Astrocyte of the cerebellum (primary cell): ENCODE data around the gene DOCK3.

Experiments used
- DNase-seq: peaks from one replicate; pipeline ENCODE4 v3.0.0-alpha.2; 2011; ENCODE audit warnings: low read depth
- H3K4me3 ChIP-seq: 2 replicates; pipeline ENCODE4 v1.5.1; 2011; ENCODE audit warnings: mild to moderate bottlenecking, low read depth, low read length, moderate library complexity
- in situ Hi-C: cut with HindIII; loops from 2 replicates; pipeline ENCODE4 v1.10.0; 2017; ENCODE audit warnings: low sequenced_read_pairs
- TF ChIP-seq, protein P1 (sequence below): IDR thresholded peaks from 2 replicates; pipeline ENCODE4 v1.5.1; 2012; ENCODE audit warnings: low read length, low read depth, moderate library complexity, mild to moderate bottlenecking; ENCODE audit errors: missing control alignments

Gene DOCK3

DNA sequence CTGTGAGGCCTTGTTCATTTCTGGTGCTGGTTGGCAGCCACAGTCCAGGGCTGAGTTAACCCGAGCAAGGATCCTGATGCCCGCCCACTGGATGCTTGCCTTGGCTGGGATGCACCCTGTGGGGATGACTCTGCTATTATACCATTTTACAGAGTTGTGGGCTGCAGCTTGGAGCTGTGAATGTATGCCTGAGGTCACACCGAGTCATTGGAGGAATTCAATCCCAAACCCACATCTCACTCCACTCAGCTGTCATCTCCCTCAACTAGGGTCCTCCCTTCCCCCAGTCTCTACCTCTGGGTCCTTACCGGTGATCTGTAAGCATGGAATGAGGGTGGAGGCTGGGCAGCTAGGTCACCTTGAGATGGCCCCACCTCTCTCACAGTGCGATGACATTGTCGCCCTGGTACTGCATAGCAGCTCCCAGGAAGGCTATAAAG lies 35.7 kb upstream of the DOCK3 start:
- no peak overlapping the region for H3K4me3 ChIP-seq
- in situ Hi-C loops = no loop called here
- TF ChIP-seq, protein P1, sequence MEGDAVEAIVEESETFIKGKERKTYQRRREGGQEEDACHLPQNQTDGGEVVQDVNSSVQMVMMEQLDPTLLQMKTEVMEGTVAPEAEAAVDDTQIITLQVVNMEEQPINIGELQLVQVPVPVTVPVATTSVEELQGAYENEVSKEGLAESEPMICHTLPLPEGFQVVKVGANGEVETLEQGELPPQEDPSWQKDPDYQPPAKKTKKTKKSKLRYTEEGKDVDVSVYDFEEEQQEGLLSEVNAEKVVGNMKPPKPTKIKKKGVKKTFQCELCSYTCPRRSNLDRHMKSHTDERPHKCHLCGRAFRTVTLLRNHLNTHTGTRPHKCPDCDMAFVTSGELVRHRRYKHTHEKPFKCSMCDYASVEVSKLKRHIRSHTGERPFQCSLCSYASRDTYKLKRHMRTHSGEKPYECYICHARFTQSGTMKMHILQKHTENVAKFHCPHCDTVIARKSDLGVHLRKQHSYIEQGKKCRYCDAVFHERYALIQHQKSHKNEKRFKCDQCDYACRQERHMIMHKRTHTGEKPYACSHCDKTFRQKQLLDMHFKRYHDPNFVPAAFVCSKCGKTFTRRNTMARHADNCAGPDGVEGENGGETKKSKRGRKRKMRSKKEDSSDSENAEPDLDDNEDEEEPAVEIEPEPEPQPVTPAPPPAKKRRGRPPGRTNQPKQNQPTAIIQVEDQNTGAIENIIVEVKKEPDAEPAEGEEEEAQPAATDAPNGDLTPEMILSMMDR = no peak
- DNase-seq = peak; percentile 37

DNA sequence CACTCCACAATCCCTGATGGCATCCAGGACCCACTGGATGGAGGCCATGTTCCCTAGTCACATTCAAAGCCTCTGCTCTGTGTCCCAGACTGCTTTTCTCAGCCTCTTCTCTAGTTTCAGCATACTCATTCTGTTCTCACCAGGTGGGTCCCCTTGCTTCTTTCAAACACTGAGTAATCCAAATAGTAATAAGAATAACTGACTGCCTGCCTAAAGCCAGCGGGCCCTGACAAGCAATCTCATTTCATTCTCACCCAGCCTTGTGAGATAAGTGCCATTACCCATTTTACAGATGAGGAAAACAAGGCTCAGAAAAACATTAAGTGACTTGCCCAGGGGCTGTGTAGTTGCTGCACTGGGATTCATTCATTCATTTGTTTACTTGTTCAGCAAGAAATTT lies 32.3 kb upstream of the DOCK3 start:
- in situ Hi-C loops = no loop called here
- H3K4me3 ChIP-seq = no peak overlapping the region
- TF ChIP-seq, protein P1 = no peak
- no peak for DNase-seq

DNA sequence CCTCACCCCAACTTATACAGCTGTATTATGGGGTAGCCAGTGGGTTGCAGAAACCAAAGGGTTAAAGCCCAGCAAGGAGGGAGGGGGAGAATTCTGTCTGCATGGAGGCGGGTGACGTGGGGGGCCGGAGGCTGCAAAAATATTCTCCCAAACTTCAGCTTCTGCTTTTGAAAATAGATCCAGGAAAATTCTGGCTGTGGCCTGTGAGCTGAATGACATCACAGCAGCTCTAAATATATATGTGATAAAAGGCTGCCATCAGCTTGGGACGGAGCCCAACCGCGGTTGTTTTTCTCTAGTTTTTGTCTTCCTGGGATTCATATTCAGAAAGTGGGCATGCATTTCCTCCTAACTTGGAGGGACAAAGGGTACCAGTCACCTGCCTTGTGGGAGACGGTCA lies 30.2 kb upstream of the DOCK3 start:
- DNase-seq = no peak
- in situ Hi-C loops = no loop called here
- TF ChIP-seq, protein P1 = no peak
- H3K4me3 ChIP-seq = no peak overlapping the region

DNA sequence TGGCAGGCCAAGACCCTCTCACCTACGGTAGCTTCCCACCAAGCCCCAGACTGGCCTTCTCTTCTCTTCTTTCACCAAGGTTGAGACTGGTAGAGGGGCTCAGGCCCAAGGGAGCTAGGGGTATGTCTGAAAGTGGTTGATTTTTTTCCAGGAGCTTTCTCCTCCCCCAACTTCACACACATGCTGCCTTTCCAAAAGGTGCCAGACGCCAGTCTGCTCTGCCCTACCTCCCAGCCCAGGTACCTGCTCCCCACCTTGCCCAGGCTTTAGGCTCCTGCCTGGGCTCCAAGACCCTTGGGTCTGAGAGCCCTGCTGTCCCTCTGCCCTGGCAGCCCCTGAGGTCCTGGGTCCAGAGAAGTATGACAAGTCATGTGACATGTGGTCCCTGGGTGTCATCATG lies 29.3 kb upstream of the DOCK3 start:
- TF ChIP-seq, protein P1 = no peak
- H3K4me3 ChIP-seq = no peak overlapping the region
- no peak for DNase-seq
- in situ Hi-C loops = no loop called here

DNA sequence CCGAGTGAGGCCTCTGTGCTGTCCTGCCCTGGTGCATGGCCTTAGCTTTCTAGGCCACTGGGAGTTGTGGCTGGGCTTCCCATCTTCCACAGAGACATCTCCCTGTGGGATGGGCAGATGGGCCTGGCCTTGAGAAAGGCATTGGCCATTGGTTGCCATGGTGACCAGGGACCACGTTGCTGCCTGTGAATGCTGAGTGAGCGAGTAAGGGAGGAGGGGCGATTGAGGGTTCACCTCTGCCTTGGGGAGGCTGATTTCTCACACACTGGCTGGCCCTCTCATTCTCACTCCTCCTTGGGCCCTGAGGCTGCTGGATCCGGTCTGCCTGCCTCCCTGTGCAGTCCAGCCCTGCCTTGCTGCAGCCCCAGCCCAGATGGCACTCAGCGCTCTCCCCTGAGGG lies 26.4 kb upstream of the DOCK3 start:
- H3K4me3 ChIP-seq = no peak overlapping the region
- in situ Hi-C loops = no loop called here
- DNase-seq = no peak
- TF ChIP-seq, protein P1 = no peak

DNA sequence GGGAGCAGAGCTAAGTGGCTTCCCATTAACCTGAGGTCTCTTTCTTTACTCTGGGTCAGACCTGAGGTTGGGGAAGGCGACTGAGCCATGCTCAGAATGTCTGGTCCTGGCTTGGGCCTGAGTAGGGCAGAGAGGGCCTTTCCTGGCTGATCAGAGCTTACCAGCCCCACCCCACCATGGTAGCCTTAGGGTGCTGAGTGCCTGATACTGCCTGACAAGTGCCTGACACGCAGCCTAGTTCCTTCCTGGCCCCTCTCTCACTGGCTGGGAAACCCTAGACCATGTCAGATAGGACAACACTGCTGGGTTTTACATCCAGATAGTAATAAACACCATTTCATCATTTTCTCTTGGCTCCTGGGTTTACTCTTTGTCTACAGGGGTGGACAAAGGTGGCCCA lies 25.8 kb upstream of the DOCK3 start:
- no peak overlapping the region for H3K4me3 ChIP-seq
- TF ChIP-seq, protein P1 = no peak
- in situ Hi-C loops = no loop called here
- DNase-seq = no peak

DNA sequence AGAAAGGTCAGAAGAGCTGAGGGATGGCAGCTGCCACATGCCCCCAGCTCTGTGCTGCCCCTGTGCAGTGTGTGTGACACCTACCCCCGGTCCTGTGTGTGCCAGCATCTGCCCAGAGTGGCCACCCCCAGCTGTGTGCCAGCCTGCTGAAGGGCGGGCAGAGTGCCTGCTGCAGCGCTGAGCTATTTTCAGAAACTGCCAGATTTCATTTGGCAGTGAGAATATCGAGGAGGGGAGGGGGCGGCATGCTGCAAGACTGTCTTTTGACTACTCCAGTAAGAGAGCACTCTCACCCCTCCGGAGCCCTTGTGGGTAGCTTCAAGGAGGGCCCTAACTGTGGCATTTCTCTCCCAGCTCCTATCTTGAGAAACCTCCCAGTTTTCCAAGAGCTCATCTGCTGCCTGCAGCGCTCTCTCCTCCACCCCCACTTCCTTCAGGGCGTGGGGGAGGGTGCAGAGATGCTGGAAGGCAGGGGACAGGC lies 25.2 kb upstream of the DOCK3 start:
- no peak for DNase-seq
- no peak overlapping the region for H3K4me3 ChIP-seq
- in situ Hi-C loops = no loop called here
- TF ChIP-seq, protein P1 = no peak
